SK-N-SH (cell line): ENCODE measurements around the gene ETV3.

Experiments
- CTCF ChIP-seq: fragments of 200-600 bp; sonication (generic); IDR thresholded peaks from 2 replicates; pipeline ENCODE4 v1.6.1; 2017; ENCODE audit warnings: antibody characterized with exemption, mild to moderate bottlenecking, moderate library complexity
- EP300 ChIP-seq, 2 experiments: IDR thresholded peaks; 2 replicates each; pipeline versions ENCODE4 v1.4.0 to v1.6.1; 2012; ENCODE audit warnings: borderline replicate concordance in 1 of 2, low read depth in 1 of 2, low read length in 1 of 2
- FOXJ3 ChIP-seq: sonication (generic); formaldehyde crosslinking; IDR thresholded peaks from 2 replicates; pipeline ENCODE4 v1.5.1; 2020; ENCODE audit warnings: mild to moderate bottlenecking, missing genetic modification reagents
- GATA2 ChIP-seq: sonication (generic); formaldehyde crosslinking; IDR thresholded peaks from 2 replicates; pipeline ENCODE4 v1.5.0; 2020; ENCODE audit warnings: mild to moderate bottlenecking, missing genetic modification reagents
- NFIC ChIP-seq: IDR thresholded peaks from 2 replicates; pipeline ENCODE4 v1.4.0; 2012; ENCODE audit warnings: borderline replicate concordance
- POLR2AphosphoS5 ChIP-seq: IDR thresholded peaks from 2 replicates; pipeline ENCODE4 v1.6.1; 2012; ENCODE audit warnings: low read depth, low read length
- RCOR1 ChIP-seq: fragments of 150-350 bp; IDR thresholded peaks from 2 replicates; pipeline ENCODE4 v1.6.1; 2017; ENCODE audit warnings: antibody characterized with exemption, low read length
- REST ChIP-seq: IDR thresholded peaks from 2 replicates; pipeline ENCODE4 v1.6.1; 2012; ENCODE audit warnings: mild to moderate bottlenecking, low read depth, low read length, moderate library complexity
- TEAD4 ChIP-seq: IDR thresholded peaks from 2 replicates; pipeline ENCODE4 v1.4.0; 2012; ENCODE audit warnings: mild to moderate bottlenecking, borderline replicate concordance; ENCODE audit not compliant: insufficient read depth
- USF2 ChIP-seq: fragments of 150-350 bp; IDR thresholded peaks from 2 replicates; pipeline ENCODE4 v1.6.1; 2017; ENCODE audit warnings: antibody characterized with exemption, low read length, low read depth, borderline replicate concordance

GRCh38 chr1:157147037-157147436 lies 8.8 kb upstream of the ETV3 start:
- TF ChIP-seq GATA2 (CRISPR knock-in tag) (no peak), POLR2AphosphoS5 (no peak), CTCF (no peak), TEAD4 (no peak), REST (no peak), NFIC (no peak), USF2 (no peak), EP300 (IDR thresholded peaks at IDR 0.05; ENCODE audit: borderline replicate concordance in 1 of 2, low read depth in 1 of 2, low read length in 1 of 2) (no peak), RCOR1 (no peak), FOXJ3 (no peak)
